HG02973 (cell line): ENCODE data around the gene SETD2.
A peak's percentile ranks its signal among the peaks of the same experiment; 100 is the strongest.
"Not testable (repeated sequence)": the region's sequence is repeated elsewhere in the genome, so short reads cannot be mapped to it uniquely, and the experiment has no call there.

Source experiments
- ATAC-seq: cut with Tn5 transposase; IDR thresholded peaks from one replicate; pipeline ENCODE4 v1.9.1; 2021; ENCODE audit warnings: moderate library complexity; ENCODE audit not compliant: unreplicated experiment

The SETD2 gene

DNA sequence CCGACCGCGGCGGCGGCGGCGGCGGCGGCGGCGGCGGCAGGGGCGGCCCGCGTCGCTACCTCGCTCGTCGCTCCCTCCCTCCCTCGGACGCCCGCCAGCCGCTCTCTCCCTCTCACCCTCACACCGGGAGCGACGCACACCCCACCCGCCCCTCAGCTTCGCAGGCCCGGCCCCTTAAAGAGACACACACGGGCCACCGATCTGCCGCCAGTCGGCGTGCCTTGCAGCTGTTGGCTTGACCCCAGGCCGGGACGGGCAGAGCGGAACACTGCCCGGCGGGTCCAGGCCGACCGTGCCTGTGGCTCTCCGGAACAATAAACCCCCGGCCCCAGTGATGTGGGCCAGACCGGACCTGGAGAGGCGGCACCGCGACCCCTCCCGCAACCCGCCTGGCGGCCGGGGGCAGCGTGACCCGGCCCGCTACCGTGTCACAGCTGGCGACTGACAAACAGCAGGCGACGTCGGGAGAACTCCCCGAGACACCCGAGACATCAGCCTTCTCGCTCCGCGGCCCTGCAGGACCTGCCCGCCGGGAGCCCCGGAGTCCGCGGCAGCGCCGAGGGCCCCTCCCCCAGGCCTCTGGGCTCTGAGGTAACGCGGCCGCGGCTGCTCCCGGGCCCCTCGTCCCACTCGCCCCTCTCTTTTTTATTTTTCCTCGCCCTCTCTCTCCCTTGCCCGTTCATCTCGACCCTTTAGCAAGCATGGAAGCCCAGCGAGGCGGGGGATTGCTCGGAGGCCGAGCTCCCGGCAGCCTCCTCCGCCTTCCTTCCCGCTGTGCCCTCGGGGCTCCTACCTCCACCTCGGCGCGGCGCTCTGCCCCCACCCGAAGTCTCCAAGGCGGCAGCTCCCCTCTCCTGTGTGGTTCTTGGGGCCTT lies at the start of gene SETD2:
Gene SETD2 (minus strand): TSS at position 107 of the 875 bp plus-strand sequence. CDS start 189 bp downstream, outside the sequence.
- ATAC-seq = peak; percentile 58

GRCh38 chr3:47210863-47211405 lies 47.0 kb upstream of the SETD2 start:
- no peak for ATAC-seq

- ATAC-seq = not testable (repeated sequence)
Observed at GRCh38 chr3:47206022-47206421, 42.1 kb upstream of the SETD2 start.

GRCh38 chr3:47204875-47205274 lies 41.0 kb upstream of the SETD2 start:
- ATAC-seq = no peak

DNA sequence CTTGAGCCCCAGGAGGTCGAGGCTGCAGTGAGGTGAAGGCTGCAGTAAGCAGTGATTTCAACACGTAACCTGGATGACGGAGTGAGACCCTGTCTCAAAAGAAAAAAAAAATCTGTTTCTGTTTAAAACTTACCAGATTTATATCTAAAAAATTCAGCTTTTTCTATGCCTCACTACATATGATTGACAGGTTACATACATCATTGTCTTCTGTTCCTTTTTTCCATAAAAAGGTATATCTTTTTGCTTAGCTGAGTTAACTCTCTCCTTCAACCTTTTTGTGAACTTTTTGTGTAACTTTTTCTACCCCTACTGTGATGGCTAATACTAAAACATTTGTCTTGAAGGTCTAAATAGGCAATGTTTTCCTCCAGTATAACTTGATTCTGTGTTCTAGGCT lies 38.6 kb upstream of the SETD2 start:
- ATAC-seq = no peak

- no peak for ATAC-seq
Observed at GRCh38 chr3:47197287-47197686, 33.4 kb upstream of the SETD2 start.

DNA sequence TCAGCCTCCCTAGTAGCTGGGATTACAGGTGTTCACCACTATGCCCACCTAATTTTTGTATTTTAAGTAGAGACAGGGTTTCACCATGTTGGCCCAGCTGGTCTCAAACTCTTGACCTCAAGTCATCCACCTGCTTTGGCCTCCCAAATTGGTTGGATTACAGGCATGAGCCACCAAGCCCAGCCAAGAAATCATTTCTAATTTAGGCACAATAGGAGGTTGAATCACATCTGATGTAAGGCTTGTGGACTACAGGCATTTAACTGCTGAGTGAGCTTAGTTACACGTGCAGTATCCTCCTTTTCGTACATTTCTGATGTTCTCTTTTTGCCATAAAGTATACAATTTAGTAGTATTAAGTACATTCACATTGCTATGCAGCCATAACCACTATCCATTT lies 31.1 kb upstream of the SETD2 start:
- no peak for ATAC-seq

DNA sequence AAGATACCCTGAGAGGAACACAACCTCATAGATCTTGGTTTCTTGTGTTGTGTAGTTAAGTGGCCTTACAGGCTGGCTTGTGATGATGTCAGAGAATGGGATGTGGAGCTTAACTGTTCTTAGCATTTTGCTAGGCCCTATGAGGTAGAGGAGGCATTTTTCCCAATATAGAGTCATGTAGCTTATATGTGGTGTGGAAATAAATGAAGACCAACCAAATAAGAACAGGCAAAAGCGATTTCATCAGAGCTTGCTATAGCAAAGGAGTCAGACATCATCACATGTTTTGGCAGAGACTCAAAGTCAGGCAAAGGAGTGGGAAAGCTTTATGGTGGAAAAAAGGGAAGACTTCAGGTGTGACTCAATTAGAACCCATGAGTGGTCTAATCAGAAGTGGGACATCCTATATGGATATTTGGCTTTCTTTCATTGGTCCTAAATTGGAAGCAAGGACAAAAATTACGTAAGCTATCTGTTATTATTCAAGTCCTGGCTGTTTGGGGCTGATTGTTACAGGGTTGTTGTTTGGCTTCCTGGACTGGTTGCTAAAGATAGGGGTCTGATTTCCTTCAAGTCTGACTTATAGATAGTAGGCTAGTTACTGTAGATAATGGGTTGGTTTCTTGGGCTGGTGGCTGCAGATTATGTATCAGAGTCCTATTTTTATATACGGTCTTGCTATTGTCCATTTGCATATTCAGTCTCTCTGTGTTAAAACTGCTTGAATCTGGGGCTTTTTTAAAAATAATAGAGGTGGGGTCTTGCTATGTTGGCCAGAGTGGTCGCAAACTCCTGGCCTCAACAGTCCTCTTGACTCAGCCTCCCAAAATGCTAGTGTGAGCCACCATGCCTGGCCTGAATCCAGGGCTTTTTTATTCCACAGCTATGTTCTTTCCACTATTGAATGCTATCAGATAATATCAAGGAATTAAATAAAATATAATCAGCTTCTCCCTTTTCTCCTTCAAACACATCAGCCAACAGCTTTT lies 30.3 kb upstream of the SETD2 start:
- ATAC-seq = no peak

- ATAC-seq = no peak
Observed at GRCh38 chr3:47186285-47186684, 22.4 kb upstream of the SETD2 start.

DNA sequence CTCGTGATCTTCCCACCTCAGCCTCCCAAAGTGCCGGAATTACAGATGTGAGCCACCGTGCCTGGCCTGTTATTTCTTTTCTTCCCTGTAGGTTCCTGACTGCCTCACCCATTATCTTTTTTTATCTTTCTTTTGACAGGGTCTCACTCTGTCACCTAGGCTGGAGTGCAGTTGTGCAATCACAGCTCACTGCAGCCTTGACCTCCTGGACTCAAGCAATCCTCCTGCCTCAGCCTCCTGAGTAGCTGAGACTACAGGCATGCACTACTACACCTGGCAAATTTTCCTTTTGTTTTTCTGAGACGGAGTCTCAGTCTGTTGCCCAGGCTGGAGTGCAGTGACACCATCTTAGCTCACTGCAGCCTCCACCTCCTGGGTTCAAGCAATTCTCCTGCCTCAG lies 17.8 kb upstream of the SETD2 start:
- ATAC-seq = not testable (repeated sequence)

- ATAC-seq = not testable (repeated sequence)
Observed at GRCh38 chr3:47180011-47180410, 16.1 kb upstream of the SETD2 start.

- no peak for ATAC-seq
Observed at GRCh38 chr3:47176582-47176981, 12.7 kb upstream of the SETD2 start.

DNA sequence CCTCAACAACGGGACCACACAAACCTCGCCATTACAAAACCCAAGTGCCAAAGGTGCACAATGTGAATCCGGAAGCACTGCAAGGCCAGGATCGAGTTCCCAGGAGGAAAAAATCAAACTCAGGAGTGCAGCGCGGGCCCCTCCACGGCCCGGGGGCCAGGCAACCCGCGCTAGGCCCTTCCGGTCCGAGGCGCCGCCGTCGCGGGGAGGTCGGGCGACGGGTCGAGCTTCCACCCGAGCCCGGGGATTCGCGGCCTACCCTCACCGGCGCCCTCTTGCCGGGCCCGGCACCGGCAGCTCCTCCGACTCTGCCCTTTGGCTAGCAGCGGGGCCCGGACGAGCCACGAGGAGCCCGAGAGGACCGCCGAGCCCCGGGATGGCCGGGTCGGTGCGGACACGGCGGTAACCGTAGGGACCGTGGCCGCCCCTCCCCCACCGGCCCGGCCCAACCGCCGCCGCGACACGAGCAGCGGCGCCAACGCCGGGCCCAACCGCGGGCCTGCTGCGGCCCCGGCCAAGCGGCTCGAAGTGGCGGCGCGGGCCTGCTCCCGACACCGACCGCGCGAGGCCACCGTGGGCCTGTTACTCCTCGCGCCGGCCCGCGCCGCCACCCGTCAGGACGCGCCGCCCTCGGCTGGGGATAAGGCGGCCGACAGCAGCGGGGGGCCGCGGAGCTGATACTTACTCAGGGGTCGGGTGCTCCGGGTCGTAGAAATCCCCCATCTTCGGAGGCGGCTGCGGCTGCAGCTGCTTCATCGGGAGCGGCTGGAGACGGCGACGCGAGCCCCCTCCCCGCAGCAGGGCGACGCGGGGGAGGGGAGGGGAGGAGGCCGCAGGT lies 525 bp downstream of the SETD2 start:
- peak; percentile 37 for ATAC-seq

DNA sequence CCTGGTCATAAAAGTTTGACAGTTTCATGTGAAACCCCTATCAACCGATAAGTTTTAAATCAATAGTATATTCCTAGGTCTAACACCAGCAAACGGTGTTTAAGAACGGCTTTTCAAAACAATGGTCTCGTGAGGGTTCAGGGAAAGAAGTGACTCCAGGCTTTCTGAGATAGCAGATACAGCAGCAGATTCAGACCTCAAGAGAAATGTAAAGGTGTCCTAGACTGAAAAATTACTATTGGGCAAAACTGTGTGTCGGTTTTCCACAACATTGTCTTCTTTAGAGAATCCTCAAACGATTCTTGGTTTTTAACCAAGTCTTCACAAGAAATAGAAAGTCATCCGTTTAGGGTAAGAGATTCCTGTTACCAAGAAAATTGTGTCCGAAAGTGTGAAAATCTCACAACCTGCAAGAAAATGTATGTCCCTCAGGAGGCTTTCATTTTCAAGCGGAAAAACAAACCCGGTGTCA lies 1.2 kb downstream of the SETD2 start:
- no peak for ATAC-seq

DNA sequence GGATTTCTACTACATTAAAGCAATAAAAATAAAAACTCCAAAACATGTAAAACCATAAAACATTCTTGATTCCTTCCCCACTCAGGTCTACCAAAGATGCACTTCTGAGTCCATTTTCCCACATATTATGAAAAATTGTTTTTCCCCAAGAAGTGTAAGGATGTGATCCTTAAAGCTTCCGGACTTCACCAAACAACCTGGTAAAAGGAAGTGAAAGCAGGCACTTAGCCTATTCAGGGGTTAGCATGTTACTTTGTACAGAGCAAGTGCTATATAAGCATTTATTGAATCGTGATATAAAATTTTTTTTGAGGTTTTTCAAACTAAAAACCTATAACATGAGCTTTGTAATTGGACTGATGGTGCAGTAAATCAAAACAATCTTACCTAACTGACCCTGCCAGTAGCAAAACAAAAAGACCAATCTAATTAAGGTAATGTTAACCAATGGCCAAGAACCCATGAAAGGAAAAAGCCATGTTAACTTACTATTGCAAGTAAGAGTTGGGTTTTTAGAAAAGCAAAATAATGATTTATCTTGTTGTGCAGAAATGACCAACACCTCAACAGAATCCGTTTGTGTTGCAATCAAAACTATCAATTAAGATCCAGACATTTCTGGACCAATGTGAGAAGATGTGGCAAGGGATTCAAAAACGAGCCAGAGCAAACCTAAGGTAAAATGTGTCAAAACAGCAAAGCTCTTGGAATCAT lies 1.8 kb downstream of the SETD2 start:
- no peak for ATAC-seq

DNA sequence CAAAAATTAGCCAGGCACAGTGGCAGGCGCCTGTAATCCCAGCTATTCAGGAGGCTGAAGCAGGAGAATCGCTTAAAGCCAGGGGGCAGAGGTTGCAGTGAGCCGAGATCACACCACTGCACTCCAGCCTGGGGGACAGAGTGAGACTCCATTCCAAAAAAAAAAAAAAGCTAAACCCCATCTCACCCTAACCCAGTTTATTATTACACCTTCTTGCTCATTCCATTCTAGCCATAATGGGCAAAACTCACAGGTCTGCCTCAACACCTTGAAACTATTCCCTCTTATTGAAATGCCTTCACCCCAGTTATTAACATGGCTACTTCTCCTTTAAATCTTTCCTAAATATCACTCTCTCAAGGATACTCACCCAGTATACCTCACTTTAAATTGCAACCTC lies 4.1 kb downstream of the SETD2 start:
- ATAC-seq = no peak

- no peak for ATAC-seq
Observed at GRCh38 chr3:47158208-47158607, 5.7 kb downstream of the SETD2 start.

DNA sequence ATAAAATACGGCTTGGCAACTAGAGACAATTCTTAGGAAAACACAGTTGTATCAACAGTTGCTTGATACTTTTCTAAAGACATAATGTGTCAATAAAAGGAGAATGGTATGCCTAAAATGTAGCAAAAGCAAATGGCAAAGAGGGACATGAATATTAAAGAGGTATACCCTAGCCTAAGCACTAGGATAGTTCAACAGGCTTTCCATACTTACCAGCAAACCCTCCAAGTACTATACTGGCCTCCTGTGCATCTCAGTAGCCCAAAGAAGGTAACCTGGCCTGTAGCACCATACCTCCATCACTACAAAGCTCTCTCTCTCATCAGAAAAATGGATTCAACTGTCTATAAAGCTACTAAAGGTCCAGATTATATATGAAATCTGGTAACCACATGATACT lies 7.5 kb downstream of the SETD2 start:
- no peak for ATAC-seq

GRCh38 chr3:47152578-47152977 lies 11.3 kb downstream of the SETD2 start:
- no peak for ATAC-seq

DNA sequence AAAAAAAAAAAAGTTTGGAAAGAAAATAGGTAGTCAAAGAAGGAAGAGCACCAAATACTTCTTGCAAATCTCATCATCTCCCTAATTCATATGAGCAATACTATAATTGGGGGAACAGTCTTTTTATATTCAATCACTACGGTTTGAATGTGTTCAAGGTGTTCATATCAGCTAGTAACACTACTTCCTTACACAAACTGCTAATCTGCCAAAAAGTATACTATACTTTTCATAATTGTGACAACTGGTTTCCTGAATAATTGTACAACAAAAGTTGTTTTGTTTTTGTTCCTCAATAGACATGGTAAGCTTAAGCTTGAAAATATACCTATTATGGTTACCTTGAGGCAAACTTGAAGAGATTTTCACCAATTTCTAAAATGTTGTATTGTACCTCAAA lies 12.1 kb downstream of the SETD2 start:
- ATAC-seq = no peak
